HG02938 (cell line): ENCODE results near the gene CLNK.

Source experiments
- ATAC-seq: cut with Tn5 transposase; IDR thresholded peaks from one replicate; pipeline ENCODE4 v1.9.1; 2021; ENCODE audit warnings: mild to moderate bottlenecking, moderate library complexity; ENCODE audit not compliant: unreplicated experiment

CLNK gene

GRCh38 chr4:10526429-10527222 lies 157.9 kb downstream of the CLNK start:
- ATAC-seq: no peak

GRCh38 chr4:10524196-10524833 lies 160.3 kb downstream of the CLNK start:
- no peak for ATAC-seq

- no peak for ATAC-seq
Observed at GRCh38 chr4:10521424-10521823, 163.1 kb downstream of the CLNK start.

- no peak for ATAC-seq
Observed at GRCh38 chr4:10509733-10510132, 174.8 kb downstream of the CLNK start.

GRCh38 chr4:10506077-10506476 lies 178.5 kb downstream of the CLNK start:
- no peak for ATAC-seq

GRCh38 chr4:10504570-10505179 lies 179.9 kb downstream of the CLNK start:
- ATAC-seq: no peak

GRCh38 chr4:10502717-10503116 lies 181.9 kb downstream of the CLNK start:
- no peak for ATAC-seq

- ATAC-seq: no peak
Observed at GRCh38 chr4:10500776-10501175, 183.8 kb downstream of the CLNK start.

- ATAC-seq: no peak
Observed at GRCh38 chr4:10496200-10496599, 188.4 kb downstream of the CLNK start.

- no peak for ATAC-seq
Observed at GRCh38 chr4:10495651-10496050, 188.9 kb downstream of the CLNK start.

GRCh38 chr4:10492464-10492863 lies 192.1 kb downstream of the CLNK start:
- no peak for ATAC-seq

- no peak for ATAC-seq
Observed at GRCh38 chr4:10491401-10491800, 193.2 kb downstream of the CLNK start.

- no peak for ATAC-seq
Observed at GRCh38 chr4:10490996-10491395, 193.6 kb downstream of the CLNK start.

GRCh38 chr4:10482913-10483312 lies 201.7 kb downstream of the CLNK start:
- no peak for ATAC-seq

GRCh38 chr4:10480616-10481015 lies 204.0 kb downstream of the CLNK start:
- ATAC-seq: no peak

GRCh38 chr4:10478621-10479020 lies 205.9 kb downstream of the CLNK start:
- ATAC-seq: no peak

GRCh38 chr4:10470505-10470904 lies 214.1 kb downstream of the CLNK start:
- no peak for ATAC-seq

- ATAC-seq: no peak
Observed at GRCh38 chr4:10466161-10466560, 218.4 kb downstream of the CLNK start.

GRCh38 chr4:10462876-10463275 lies 221.7 kb downstream of the CLNK start:
- no peak for ATAC-seq

- ATAC-seq: no peak
Observed at GRCh38 chr4:10461850-10462400, 222.6 kb downstream of the CLNK start.

GRCh38 chr4:10461091-10461849 lies 223.3 kb downstream of the CLNK start:
- ATAC-seq: peak; percentile 59
